NCI-H128 (cell line): ENCODE data around the gene GJC2.

Source experiments
- DNase-seq: peaks from one replicate; lab custom pipeline; 2025; ENCODE audit not compliant: unreplicated experiment; lab: John Stamatoyannopoulos, UW

Gene GJC2

GRCh38 chr1:228144193-228144992, 5.3 kb upstream of the GJC2 start:
- no peak for DNase-seq

- DNase-seq: no peak
Measured at GRCh38 chr1:228144993-228145343, 4.8 kb upstream of the GJC2 start.

GRCh38 chr1:228145463-228146416, 4.0 kb upstream of the GJC2 start:
- DNase-seq: no peak

- DNase-seq: no peak
Measured at GRCh38 chr1:228146417-228147150, 3.1 kb upstream of the GJC2 start.

GRCh38 chr1:228147151-228147693, 2.5 kb upstream of the GJC2 start:
- DNase-seq: no peak

- no peak for DNase-seq
Measured at GRCh38 chr1:228147768-228148167, 2.0 kb upstream of the GJC2 start.

GRCh38 chr1:228148196-228148861, 1.4 kb upstream of the GJC2 start:
- no peak for DNase-seq

GRCh38 chr1:228148935-228149405, 760 bp upstream of the GJC2 start:
- no peak for DNase-seq

- no peak for DNase-seq
Measured at GRCh38 chr1:228150120-228150460, 360 bp downstream of the GJC2 start.

GRCh38 chr1:228150461-228151179, 890 bp downstream of the GJC2 start:
- no peak for DNase-seq

GRCh38 chr1:228151180-228151925, 1.6 kb downstream of the GJC2 start:
- no peak for DNase-seq

GRCh38 chr1:228152097-228152917, 2.6 kb downstream of the GJC2 start:
- no peak for DNase-seq

- no peak for DNase-seq
Measured at GRCh38 chr1:228152918-228153258, 3.2 kb downstream of the GJC2 start.

GRCh38 chr1:228154021-228154669, 4.4 kb downstream of the GJC2 start:
- no peak for DNase-seq

GRCh38 chr1:228154670-228155571, 5.2 kb downstream of the GJC2 start:
- no peak for DNase-seq

GRCh38 chr1:228155596-228156514, 6.1 kb downstream of the GJC2 start:
- no peak for DNase-seq
